RWPE1 (cell line): ENCODE measurements around the gene TMEM92.
A peak's percentile ranks its signal among the peaks of the same experiment; 100 is the strongest.

ENCODE experiments used
- CTCF ChIA-PET: fragments of 350-600 bp; sonication (Branson Sonifier 250); formaldehyde crosslinking; extraction: SDS; loops from one replicate; lab custom pipeline; 2021; lab: Yijun Ruan, JAX
- POLR2A ChIA-PET: fragments of 400-600 bp; formaldehyde crosslinking; extraction: SDS; loops from one replicate; lab custom pipeline; 2020; ENCODE audit warnings: antibody characterized with exemption; ENCODE audit not compliant: low non-redundant PET; lab: Yijun Ruan, JAX
- DNase-seq: peaks from one replicate; pipeline ENCODE4 v3.0.0; 2012; ENCODE audit warnings: low spot score
- H3K27ac ChIP-seq: fragments of 450-650 bp; 2 replicates; pipeline ENCODE4 v1.5.1; 2017
- TF ChIP-seq, protein P1 (sequence below): fragments of 450-650 bp; conservative IDR thresholded peaks from 2 replicates; pipeline ENCODE4 v1.5.1; 2017; ENCODE audit warnings: low read depth, mild to moderate bottlenecking

Gene TMEM92

GRCh38 chr17:50261051-50261915, 13.0 kb upstream of the TMEM92 start:
- ChIA-PET POLR2A (no interaction called here), CTCF (no interaction called here)
- H3K27ac ChIP-seq = no peak overlapping the region
- TF ChIP-seq, protein P1, sequence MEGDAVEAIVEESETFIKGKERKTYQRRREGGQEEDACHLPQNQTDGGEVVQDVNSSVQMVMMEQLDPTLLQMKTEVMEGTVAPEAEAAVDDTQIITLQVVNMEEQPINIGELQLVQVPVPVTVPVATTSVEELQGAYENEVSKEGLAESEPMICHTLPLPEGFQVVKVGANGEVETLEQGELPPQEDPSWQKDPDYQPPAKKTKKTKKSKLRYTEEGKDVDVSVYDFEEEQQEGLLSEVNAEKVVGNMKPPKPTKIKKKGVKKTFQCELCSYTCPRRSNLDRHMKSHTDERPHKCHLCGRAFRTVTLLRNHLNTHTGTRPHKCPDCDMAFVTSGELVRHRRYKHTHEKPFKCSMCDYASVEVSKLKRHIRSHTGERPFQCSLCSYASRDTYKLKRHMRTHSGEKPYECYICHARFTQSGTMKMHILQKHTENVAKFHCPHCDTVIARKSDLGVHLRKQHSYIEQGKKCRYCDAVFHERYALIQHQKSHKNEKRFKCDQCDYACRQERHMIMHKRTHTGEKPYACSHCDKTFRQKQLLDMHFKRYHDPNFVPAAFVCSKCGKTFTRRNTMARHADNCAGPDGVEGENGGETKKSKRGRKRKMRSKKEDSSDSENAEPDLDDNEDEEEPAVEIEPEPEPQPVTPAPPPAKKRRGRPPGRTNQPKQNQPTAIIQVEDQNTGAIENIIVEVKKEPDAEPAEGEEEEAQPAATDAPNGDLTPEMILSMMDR = no peak
- no peak for DNase-seq

- no peak for DNase-seq
- no peak overlapping the region for H3K27ac ChIP-seq
- POLR2A ChIA-PET = no interaction called here
These were observed 12.1 kb upstream of the TMEM92 start for GRCh38 chr17:50262001-50262794.

GRCh38 chr17:50263331-50264262, 10.7 kb upstream of the TMEM92 start:
- H3K27ac ChIP-seq = no peak overlapping the region
- DNase-seq = no peak
- TF ChIP-seq, protein P1 = no peak
- ChIA-PET CTCF (interaction anchor here (0.6 kb wide), 2 partner anchors 8 to 10 kb away, joined by 3 to 6 read pairs; no protein-coding TSS in a partner anchor), POLR2A (no interaction called here)

More at GRCh38 chr17:50262001-50262794, 12.1 kb upstream of the TMEM92 start:
- TF ChIP-seq, protein P1 = no peak
- CTCF ChIA-PET = interaction anchor here (0.7 kb wide), 1 partner anchor 9 kb away, joined by 5 read pairs; no protein-coding TSS in a partner anchor

DNA sequence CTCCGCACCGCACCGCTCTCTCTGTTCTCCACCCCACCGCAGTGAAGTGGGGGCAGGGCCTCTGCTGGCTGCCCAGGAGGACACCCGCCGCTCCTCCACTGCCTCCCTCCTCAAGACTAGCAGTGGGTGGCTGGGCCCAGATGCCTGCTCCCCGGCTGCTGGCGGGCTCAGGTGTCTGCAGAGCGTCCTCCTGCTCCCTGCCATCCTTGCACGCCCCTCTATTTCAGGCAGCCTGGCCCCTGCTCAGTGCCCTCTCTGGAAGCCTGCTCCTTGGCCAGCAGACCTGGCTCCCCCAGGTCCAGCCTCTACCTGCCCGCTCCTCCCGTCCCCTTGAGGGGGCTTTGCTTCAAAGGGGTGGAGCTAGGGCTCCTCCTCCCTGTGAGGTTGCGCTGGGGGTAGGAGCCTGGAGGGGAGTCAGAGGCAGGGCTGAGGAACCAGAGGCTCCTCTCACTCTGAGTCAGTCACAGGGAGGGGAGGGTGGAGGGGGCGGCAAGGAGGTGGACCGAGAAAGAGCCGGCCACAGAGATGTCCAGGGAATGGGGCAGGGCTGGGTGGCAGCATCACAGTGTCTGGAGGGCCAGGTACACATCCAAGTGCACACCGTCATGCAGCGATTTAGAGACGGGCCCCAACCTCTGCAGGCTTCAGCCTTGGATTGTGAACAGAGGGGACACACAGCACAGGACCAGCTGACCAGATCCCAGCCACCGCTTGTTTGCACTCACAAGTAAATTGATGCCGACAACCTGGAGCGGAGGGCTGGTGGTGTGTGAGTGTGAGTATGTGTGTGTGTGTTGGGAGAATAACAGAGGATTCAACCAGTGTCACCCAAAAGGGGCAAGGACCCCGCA, 9.8 kb upstream of the TMEM92 start:
- TF ChIP-seq, protein P1 = no peak
- DNase-seq = no peak
- ChIA-PET CTCF (no interaction called here), POLR2A (no interaction called here)
- peak overlapping the region; percentile 57; the same call in 1 of the 2 replicates for H3K27ac ChIP-seq

- TF ChIP-seq, protein P1 = no peak
- POLR2A ChIA-PET = no interaction called here
- CTCF ChIA-PET = no interaction called here
- no peak for DNase-seq
- peak overlapping the region; percentile 57; the same call in 1 of the 2 replicates for H3K27ac ChIP-seq
These were observed 9.1 kb upstream of the TMEM92 start for GRCh38 chr17:50265212-50265611.
